GM18873 (cell line): ENCODE measurements around the gene YJU2.
"Not testable (repeated sequence)": the region's sequence is repeated elsewhere in the genome, so short reads cannot be mapped to it uniquely, and the experiment has no call there.

Experiments used
- ATAC-seq: cut with Tn5 transposase; IDR thresholded peaks from one replicate; pipeline ENCODE4 v1.9.1; 2021; ENCODE audit warnings: mild to moderate bottlenecking, moderate library complexity, moderate number of reproducible peaks; ENCODE audit not compliant: unreplicated experiment, low FRiP score

YJU2 gene

DNA sequence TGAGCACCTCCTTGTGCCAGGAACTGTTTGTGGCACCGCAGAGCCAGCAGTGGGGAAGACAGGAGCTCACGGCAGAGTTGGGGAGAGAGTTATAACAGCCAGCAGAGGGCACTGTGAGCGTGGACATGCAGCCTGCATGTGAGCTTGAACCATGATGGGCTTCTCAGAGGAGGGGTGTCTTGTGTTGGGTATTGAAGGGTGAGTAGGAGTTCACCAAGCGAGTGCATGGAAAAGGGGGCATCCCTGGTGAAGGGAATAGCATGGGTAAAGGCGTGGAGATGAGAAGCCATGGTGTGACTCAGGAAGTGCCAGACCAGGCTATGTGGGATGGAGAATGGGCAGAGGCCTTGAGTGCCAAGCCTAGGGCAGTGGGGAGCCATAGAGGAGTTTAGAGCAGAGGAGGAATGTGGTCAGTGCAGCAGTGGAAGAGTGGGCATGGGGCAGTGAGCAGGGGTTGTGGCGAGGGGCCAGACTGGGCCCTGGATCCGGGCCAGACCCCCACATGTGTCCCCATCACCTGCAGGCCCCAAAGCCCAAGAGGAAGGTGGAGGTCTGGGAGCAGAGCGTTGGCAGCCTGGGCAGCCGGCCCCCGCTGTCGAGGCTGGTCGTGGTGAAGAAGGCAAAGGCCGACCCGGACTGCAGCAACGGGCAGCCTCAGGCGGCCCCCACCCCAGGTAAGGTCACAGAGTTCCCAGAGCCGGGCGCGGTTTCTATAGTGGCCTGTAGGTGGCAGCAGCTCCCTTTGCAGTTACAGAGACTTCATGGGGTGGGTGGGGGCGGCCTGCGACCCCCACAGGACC, 20.4 kb downstream of the YJU2 start:
- no peak for ATAC-seq

DNA sequence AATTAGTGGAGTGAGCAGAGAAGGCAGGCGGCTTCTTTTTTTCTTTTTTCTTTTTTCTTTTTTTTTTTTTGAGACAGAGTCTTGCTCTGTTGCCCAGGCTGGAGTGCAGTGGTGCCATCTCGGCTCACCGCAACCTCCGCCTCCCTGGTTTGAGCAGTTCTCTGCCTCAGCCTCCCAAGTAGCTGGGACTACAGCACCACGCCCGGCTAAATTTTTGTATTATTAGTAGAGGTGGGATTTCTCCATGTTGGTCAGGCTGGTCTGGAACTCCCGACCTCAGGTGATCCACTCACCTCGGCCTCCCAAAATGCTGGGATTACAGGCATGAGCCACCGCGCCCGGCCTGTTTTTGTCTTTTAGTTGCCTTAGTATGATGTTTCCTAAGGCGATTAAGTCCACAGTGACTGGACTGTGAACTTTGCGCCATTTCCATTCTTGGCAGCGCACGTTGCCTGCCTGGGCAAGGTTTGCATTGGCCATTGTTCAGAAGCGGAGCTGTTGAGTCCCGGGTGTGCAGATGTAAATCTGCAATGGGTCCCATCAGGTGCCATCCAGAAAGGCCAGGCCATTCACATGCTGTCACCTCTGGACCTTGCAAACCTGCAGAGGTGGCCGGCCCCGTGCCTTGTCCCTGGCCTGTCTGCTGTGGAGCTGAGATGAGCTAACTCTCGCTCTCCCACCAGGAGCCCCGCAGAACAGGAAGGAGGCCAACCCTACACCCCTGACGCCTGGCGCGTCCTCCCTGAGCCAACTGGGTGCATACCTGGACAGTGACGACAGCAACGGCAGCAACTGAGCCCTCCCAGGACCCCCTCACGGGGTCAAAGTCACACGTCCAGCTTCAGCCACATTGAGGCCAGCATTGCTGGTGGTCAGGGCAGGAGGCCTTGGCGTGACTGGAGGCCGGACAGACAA, 21.3 kb downstream of the YJU2 start:
- ATAC-seq = no peak

DNA sequence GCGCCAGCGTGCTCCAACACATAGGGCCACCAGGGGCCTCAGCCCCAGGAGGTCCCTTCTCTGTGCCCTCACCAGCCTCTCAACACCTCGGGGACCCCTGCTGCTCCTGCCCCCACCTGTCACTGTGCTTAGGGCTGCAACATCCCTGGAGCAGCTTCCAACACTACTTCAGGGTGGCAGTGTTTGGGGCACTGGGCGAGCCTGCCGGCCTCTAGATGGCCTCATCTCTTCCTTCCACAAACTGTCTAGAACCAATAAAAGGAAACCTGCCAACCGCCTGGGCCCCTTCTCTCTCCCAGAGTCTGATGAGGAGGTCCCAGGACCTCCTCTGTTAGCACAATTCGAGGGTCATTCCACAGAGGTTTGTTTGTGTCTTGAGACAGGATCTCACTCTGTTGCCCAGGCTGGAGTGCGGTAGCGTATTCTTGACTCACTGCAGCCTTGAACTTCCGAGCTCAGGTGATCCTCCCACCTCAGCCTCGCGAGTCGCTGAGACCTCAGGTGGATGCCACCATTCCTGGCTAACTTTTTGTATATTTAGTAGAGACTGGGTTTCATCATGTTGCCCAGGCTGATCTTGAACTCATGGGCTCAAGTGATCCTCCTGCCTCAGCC, 22.0 kb downstream of the YJU2 start:
- no peak for ATAC-seq

DNA sequence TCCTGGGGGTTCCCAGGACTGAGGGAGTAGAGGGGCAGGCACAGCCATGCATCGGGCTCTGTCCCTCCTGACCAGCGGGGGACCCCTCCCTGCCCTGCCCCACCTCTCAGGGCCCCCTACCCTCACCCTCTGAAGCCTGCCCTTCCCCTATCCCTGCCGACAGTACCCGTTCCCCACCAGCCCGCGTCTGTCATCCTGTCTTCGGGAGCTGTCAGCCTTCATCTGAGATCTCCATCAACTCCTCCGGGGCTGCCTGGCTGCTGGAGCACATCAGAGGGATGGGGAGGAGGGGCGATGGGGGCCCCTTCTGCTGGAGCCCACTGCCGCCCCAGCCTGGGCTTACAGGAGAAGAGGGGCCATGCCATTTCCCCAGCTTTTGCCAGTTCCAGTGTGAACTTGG, 26.0 kb downstream of the YJU2 start:
- no peak for ATAC-seq

DNA sequence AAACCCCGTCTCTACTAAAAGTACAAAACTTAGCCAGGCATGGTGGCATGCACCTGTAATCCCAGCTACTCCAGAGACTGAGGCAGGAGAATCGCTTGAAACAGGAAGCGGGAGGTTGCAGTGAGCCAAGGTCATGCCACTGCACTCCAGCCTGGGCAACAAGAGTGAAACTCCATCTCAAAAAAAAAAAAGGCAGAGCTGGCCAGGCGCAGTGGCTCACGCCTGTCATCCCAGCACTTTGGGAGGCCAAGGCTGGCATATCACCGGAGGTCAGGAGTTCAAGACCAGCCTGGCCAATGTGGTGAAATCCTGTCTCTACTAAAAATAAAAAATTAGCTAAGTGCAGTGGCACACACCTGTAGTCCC, 27.4 kb downstream of the YJU2 start:
- not testable (repeated sequence) for ATAC-seq

DNA sequence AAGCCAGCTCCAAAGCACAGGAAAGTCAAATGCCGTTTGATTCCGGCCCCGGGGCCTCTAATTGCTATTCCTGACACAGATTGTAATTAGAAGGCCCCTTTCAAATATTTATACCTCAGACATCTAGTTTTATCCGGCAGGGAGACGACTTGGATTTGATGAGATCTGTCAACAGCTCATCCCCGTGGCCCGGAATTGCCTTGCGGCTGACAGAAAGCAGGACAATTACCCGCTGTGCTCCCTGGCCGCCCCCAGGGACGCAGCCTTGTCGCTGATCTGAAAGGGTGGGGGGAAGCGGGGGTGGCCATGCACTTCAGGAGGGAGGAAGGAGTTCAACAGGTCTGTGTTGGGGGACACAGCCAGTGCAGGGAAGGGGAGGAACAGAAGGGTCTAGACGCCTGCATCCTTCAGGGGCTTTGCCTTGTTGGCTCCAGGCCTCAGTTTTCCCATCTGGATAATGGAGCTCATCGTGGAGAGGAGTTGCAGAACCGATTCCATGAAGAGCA, 30.4 kb downstream of the YJU2 start:
- ATAC-seq = no peak

DNA sequence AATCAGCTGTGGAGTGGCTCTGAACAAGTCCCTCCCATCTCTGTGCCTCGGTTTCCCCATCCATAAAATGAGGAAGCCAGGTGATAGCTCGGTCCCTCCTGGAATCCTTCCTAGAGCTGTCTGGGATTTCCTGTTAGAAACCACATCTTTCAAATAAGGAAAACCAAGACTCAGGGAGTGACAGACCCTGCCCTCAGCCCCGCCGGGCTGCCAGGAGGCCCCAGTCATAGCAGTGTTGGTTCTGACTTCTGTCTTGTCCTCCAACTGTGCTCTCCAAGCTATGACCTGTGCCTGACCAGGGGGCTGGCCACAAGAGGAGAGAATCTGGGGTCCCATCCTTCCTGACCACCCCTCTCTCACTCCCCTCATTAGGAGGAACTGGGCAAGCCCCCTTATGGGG, 31.1 kb downstream of the YJU2 start:
- no peak for ATAC-seq

DNA sequence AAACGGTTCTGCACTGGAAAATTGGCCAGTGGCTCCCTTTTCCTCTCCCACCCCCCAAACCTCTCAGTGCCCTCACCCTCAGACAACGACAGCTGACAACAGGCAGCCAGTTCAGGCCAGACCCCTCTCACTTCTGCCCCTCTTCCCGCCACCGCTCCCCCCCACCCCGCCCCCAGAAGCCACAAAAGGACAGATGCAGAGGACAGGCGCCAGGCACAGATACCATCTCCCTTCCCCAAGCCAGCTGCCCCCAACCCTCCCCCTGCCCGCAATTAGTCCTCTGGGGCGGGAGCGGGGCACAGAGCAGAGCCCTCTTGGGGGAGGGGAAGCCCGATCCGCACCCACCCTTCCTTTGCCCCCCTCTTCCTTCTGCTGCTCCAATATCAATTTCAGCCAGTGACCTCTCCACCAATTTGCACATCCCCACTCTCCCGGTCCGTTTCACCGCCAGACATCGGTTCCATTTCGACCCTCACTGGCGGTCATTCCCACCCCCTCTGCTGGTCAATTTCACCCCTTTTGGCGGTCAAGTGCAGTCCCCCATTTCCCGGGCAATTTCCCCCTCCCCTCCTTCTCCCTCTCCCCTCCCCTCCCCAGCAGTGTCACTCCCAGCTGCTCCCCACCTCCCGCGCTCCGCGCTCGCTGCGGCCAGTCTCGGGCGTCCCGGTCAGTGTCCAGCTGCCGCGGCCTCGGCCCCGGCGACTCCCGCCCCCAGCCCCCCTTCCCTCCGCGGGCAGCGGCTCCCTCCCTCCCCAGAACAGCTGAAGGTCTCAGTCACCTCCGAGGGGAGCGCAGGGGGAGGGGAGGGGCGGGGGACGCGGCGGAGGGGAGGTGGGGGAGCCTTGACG, 31.8 kb downstream of the YJU2 start, which contains the start of gene SHD:
SHD (plus strand) TSS at position 848 of the 848 bp plus-strand sequence. CDS start 798 bp downstream, outside the sequence.
- ATAC-seq = no peak

DNA sequence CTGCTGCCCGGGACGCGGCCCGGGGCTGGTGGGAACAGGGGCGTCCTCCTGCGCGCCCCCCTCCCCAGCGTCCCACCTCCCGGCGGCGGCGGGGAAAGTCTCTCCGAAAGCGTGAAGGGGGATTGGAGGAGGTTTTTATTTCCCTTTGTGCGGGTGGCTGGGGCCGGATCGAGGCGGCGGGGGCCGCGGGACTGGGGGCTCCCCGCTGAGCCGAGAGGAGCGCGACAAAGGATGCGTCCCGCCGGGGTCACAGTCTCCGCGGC, 32.3 kb downstream of the YJU2 start:
- ATAC-seq = no peak

DNA sequence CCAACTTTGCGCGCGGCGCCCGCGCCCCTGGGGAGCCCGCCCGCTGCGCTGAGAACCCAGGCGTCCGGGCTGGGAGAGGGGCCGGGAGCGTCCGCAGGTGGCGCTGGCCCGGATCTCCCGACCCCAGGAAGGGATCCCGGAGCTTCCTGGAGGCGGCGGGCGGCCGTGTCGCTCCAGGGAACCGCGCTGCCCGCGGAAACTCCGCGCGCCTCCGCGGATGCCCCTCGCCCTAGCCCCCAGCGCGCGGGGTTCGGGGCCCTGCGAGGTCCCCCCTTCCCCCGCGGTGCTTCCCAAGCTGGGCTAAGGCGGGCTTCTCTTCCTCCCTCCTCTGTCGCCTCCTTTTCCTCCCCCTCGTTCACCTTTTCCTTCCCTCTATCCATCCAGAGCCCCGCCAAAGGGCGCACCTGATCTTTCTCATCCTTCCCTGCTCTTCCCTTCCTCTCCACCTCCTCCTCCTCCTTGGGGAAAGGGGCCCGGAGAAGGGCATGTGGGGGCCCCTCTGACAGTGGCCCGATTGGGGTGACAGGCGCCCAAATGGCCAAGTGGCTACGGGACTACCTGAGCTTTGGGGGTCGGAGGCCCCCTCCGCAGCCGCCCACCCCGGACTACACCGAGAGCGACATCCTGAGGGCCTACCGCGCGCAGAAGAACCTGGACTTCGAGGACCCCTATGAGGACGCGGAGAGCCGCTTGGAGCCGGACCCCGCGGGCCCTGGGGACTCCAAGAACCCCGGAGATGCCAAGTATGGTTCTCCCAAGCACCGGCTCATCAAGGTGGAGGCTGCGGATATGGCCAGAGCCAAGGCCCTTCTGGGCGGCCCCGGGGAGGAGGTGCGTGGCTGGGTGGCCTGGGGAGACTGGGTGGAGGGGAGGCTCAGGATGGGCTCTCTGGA, 32.9 kb downstream of the YJU2 start:
- no peak for ATAC-seq

DNA sequence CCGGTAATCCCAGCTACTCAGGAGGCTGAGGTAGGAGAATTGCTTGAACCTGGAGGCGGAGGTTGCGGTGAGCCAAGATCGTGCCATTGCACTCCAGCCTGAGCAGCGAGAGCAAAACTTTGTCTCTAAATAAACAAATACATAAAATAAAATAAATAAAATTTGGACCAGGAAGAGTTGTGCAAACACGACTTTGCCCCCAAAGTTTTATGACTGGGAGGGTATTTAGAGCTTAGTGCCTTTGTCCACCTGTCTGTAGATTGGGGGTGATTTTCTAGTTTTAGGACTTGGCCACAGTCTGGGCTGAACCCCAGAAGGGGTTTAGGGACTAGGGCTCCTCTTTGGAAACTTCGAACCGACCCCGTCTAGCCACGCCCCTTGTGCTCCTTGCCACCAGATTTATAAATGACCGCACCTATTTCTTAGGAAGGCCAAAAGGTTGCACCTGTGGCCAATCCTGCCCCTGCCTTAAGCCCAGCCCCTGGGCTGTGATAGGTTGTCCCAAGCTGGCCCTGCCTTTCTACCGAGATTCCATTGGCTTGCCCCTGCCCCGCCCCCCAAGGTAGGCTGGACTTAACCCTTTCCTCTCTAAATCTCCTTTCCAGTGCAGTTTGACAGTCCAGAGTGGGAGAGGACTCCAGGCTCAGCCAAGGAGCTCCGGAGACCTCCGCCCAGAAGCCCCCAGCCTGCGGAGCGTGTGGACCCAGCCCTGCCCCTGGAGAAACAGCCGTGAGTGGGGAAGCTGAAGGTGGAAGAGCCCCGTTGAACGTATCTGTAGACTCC, 37.5 kb downstream of the YJU2 start:
- no peak for ATAC-seq

DNA sequence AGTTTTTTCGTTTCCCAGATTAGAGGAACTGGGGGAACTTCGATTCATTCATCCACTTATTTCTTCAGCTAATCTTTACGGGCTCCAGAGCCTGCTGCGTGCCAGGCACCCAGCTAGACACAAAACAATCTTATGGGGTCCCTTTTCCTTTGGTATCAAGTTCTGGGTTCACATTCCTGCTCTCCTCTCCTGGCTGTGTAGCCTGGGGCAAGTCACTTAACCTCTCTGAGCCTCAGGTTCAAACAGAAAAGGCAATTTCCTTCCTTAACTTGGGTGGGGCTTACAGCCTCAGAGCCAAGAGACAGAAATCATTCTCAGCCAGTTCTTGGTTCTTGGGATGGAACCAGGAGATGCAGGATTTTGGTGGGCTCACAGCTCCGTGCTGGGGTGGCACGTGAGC, 38.1 kb downstream of the YJU2 start:
- no peak for ATAC-seq

DNA sequence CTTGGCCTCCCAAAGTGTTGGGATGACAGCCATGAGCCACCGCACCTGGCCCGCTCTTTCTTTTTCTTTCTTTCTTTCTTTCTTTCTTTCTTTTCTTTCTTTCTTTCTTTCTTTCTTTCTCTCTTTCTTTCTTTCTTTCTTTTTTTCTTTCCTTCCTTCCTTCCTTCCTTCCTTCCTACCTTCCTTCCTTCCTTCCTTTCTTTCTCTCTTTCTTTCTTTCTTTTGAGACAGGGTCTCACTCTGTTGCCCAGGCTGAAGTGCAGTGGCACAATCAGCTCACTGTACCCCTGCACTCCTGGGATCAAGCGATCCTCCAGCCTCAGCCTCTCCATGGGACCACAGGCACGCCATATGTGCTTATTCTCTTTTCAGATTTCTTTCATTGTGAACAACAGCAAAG, 39.3 kb downstream of the YJU2 start:
- ATAC-seq = not testable (repeated sequence)

DNA sequence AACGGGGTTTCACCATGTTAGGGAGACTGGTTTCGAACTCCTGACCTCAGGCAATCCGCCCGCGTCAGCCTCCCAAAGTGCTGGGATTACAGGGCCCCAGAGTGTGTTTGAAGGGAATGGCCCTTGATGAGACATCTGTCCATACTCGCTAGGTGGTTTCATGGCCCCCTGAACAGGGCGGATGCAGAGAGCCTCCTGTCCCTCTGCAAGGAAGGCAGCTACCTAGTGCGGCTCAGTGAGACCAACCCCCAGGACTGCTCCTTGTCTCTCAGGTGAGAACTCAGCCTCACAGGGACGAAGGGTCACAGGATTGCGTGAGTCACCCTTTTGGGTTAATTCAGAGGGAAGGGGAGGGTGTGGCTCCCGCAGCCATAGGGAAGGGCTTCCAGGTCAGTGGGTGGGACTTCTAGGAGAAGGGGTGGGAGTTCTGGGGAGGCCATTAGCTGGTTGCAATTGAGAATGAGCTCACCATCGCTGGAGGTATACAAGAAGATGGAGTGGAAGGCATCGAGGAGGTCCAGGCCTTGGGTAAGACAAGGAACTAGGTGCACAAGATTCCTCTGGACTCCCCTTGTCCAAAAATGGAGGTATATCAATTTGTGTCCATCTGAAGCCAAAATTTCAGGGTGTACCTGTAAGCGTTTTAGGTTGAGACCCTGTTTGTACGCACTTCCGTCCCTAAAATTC, 41.4 kb downstream of the YJU2 start:
- ATAC-seq = no peak

DNA sequence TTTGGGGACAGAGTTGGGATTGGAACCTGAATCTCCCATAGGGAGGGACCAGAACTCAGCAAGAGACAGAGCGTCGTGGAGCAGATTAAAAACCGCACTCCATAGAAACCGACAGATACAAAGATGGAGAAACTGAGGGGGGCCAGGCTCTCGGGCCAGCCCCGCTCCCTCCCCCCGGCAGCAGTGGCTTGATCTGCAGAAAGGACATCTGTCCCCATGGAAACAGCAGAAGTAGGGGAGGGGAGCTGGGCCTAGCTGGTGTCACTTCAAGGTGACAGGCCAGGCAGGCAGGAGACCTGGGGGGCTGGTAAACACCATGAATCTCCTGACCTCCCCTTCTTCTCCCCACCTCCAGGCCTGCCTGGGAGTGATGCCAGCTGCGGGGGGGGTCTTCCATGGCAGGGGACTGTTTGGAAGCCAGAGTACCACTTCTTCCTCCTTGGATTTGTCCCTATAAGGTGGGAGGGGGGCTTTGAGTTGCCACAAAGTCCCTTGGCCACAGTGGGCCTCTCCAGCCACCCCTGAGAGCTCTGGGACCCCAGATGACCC, 44.4 kb downstream of the YJU2 start:
- no peak for ATAC-seq

DNA sequence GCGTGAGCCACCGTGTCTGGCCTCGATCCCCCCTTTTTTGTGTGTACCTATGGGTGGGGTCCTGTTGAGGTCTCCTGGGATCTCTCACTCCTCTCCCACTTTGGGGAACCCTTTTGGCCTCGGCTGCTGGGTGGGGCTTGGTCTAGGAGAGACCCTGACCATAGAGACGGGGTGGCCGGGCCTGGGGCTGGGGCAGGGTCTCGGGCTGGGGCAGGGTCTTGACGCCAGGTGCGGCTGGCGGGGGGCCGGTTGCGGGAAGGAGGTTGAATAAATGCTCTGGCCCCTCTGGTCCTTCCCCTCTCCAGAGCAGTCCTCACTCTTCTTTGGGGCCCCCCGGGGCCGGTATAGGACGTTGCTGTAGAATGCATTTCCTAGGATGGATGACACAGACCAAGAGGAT, 45.6 kb downstream of the YJU2 start:
- ATAC-seq = no peak

DNA sequence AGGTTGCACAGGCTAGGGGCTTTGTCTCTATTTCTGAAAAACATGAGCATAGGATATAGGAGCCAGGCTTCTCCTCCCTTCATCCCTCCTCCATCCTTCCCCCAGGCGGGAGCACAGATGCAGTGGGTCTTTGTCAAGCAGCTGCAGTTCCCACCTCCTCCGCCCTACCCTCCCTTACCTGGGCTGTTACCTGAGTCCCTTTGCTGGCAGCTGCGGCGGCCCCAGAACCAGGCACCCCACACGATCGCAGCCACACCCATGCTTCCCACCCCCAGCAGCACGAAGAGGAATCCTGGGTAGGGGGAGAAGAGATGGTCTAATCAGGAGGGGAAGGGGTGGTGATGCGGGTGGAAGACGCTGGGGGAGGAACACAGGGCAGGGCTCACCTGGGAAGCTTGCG, 47.5 kb downstream of the YJU2 start:
- ATAC-seq = no peak
